ENCODE data around the gene NOM1.

Gene NOM1

DNA sequence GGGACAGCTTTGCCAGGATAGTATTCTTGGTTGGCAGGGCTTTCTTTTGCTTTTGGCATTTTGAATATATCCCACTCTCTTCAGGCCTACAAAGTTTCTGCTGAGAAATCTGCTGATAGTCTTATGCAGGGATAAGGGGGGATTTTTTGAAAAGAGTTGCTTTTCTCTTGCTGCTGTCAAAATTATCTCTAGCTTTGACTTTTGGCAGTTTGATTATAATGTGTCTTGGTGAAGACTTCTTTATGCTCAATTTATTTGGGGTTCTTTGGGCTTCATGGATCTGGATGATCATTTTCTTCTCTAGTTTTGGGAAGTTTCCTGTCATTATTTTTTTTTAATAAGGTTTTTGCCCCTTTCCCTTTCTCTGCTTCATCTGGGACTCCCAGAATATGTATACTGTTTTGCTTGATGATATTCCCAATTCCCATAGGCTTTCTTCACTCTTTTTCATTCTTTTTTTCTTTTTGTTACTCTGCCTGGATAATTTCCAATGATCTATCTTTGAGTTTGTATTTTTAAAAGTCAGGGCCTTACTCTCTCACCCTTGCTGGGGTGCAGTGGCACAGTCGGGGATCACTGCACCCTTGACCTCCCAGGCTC lies 29.6 kb downstream of the NOM1 start:
- no peak for TF ChIP-seq ARNT (IDR thresholded peaks at IDR 0.05)
- TF ChIP-seq NFRKB (IDR thresholded peaks at IDR 0.05): no peak
- no peak for TF ChIP-seq LEF1 (IDR thresholded peaks at IDR 0.05; ENCODE audit: borderline replicate concordance)
- TF ChIP-seq SP1 (IDR thresholded peaks at IDR 0.05): no peak
- no peak for TF ChIP-seq FOXM1 (IDR thresholded peaks at IDR 0.05; ENCODE audit: borderline replicate concordance)
- TF ChIP-seq TARDBP (IDR thresholded peaks at IDR 0.05): no peak
- TF ChIP-seq, protein P1, sequence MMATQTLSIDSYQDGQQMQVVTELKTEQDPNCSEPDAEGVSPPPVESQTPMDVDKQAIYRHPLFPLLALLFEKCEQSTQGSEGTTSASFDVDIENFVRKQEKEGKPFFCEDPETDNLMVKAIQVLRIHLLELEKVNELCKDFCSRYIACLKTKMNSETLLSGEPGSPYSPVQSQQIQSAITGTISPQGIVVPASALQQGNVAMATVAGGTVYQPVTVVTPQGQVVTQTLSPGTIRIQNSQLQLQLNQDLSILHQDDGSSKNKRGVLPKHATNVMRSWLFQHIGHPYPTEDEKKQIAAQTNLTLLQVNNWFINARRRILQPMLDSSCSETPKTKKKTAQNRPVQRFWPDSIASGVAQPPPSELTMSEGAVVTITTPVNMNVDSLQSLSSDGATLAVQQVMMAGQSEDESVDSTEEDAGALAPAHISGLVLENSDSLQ (IDR thresholded peaks at IDR 0.05): no peak
- no peak for TF ChIP-seq BHLHE40 (IDR thresholded peaks at IDR 0.05; ENCODE audit: borderline replicate concordance)
- TF ChIP-seq FOXK2 (IDR thresholded peaks at IDR 0.05): no peak
- POLR2A ChIA-PET: interaction anchor here (0.7 kb wide), 1 partner anchor 32 kb away, joined by 3 read pairs; the partner anchor contains the start of gene MNX1
- DNase-seq (ENCODE audit: extremely low spot score): no peak
- CTCF ChIA-PET: interaction anchor here (0.6 kb wide), 1 partner anchor 104 kb away, joined by 3 read pairs; no protein-coding TSS in a partner anchor

DNA sequence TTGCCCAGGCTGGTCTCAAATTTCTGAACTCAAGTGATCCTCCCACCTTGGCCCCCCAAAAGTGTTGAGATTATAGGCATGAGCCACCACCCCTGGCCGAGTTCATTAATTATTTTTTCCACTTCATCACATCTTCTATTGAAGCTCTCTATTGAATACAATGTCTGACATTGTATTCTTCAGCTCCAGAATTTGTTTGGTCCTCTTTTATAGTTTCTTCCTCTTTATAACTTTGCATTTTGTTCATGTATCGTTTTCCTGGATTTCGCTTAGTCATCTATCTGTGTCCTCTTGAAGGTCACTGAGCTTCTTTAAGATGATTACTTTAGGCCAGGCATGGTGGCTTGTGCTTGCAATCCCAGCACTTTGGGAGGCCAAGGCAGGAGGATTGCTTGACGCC lies 30.2 kb downstream of the NOM1 start:
- TF ChIP-seq CTBP1 (IDR thresholded peaks at IDR 0.05; ENCODE audit: borderline replicate concordance) (no peak), BHLHE40 (IDR thresholded peaks at IDR 0.05; ENCODE audit: borderline replicate concordance) (no peak), ZNF384 (IDR thresholded peaks at IDR 0.05) (no peak), ELF4 (IDR thresholded peaks at IDR 0.05) (no peak), LEF1 (IDR thresholded peaks at IDR 0.05; ENCODE audit: borderline replicate concordance) (no peak), HDGF (IDR thresholded peaks at IDR 0.05; ENCODE audit: borderline replicate concordance) (no peak), NFRKB (IDR thresholded peaks at IDR 0.05) (no peak), L3MBTL2 (conservative IDR thresholded peaks at IDR 0.05) (no peak), FOXK2 (IDR thresholded peaks at IDR 0.05) (no peak), ARNT (IDR thresholded peaks at IDR 0.05) (no peak), TARDBP (IDR thresholded peaks at IDR 0.05) (no peak), SUZ12 (IDR thresholded peaks at IDR 0.05) (no peak), FOXA1 (IDR thresholded peaks at IDR 0.05) (no peak), SP1 (IDR thresholded peaks at IDR 0.05) (no peak), FOXM1 (IDR thresholded peaks at IDR 0.05; ENCODE audit: borderline replicate concordance) (no peak)
- TF ChIP-seq, protein P1 (IDR thresholded peaks at IDR 0.05): no peak
- POLR2A ChIA-PET: interaction anchor here (0.7 kb wide), 1 partner anchor 31 kb away, joined by 3 read pairs; the partner anchor contains the start of gene MNX1
- CTCF ChIA-PET: interaction anchor here (0.6 kb wide), 1 partner anchor 105 kb away, joined by 3 read pairs; no protein-coding TSS in a partner anchor
- no peak for DNase-seq (ENCODE audit: extremely low spot score)

DNA sequence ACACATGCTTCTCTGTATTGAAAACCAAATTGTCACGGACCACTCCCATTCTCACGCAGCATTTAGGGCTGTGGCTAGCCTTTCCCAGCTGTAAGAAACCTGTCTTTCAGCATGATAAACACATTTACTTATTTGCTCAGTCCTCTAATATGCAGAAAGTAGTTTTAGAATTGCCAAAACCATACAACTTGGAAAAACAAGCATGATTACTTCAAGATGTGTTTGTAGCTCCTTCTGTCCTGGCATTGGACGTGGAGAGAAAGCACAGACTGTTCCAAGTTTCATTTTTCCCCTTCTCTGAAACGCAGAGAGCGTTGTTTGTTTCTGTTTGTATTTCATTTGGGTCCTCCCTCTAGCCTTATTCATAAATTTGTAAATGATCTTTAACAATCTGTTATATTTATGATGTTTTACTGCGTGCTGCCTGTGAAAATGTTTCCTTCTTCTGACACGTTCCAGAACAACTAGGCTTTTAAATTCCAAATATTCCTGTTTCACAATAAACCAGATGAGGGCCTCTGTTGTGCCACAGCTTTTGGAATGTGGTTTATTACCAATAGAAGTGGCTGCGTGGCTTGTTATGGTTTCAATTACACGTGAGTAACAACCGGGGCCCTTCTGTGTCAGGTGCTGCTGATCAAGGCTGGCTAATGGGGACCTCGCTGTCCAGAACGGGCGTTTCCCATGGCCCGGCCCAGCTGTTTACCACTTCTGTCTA lies 34.8 kb downstream of the NOM1 start:
- TF ChIP-seq TARDBP (IDR thresholded peaks at IDR 0.05) (no peak), LEF1 (IDR thresholded peaks at IDR 0.05; ENCODE audit: borderline replicate concordance) (no peak), BHLHE40 (IDR thresholded peaks at IDR 0.05; ENCODE audit: borderline replicate concordance) (no peak), SP1 (IDR thresholded peaks at IDR 0.05) (no peak)
- no peak for DNase-seq (ENCODE audit: extremely low spot score)
- POLR2A ChIA-PET: no interaction called here
- CTCF ChIA-PET: interaction anchor here (0.5 to 1.5 kb wide), 3 partner anchors 11 to 38 kb away, joined by 3 to 5 read pairs (median 3); no protein-coding TSS in a partner anchor

DNA sequence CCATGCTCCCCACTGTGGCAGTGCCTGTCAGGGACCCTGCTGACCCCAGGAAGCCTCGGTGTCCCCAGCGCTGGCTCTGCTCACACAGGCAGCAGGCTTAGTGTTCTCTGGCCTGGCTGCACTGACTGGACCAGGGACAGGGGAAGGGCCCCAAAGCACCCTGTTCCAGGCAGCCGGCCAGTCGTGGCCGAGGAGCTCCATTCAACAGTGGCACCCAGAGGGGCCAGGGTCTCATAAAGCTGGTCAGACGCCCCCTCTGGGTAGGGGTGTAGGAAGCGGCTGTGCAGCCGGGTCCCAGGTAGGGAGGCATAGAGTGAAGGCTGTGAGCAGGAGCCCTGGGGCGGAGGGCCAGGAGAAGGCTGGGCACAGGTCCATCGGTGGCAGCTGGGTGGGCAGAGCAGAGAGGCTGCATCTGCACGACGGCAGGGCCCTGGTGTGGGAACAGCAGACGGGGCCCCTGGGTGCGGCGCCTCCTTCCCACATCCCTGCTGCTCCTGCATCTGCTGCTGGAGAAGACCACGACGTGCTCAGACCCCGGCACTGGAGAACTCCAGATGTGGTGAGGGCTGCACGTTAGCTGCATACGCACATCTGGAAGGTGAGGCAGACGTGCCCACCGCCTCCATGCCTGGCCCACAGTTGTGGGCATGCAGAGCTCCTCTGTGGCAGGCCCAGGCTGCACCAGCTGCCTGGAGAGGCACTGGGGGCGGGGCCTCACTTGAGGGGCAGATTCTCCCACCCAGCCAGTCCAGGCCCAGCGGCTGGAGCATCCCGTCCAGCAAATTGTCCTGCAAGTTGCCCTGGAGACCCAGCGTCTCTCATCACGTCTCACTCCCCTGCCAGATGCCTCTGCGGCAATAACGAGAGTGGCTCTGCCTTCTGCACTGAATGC lies 35.8 kb downstream of the NOM1 start:
- ChIA-PET CTCF (interaction anchor here (0.8 to 1.5 kb wide), 3 partner anchors 12 to 16 kb away, joined by 3 to 5 read pairs (median 4); no protein-coding TSS in a partner anchor), POLR2A (no interaction called here)
- TF ChIP-seq FOXM1 (IDR thresholded peaks at IDR 0.05; ENCODE audit: borderline replicate concordance) (no peak), FOXK2 (IDR thresholded peaks at IDR 0.05) (no peak), SUZ12 (IDR thresholded peaks at IDR 0.05) (no peak)
- DNase-seq (ENCODE audit: extremely low spot score): no peak

DNA sequence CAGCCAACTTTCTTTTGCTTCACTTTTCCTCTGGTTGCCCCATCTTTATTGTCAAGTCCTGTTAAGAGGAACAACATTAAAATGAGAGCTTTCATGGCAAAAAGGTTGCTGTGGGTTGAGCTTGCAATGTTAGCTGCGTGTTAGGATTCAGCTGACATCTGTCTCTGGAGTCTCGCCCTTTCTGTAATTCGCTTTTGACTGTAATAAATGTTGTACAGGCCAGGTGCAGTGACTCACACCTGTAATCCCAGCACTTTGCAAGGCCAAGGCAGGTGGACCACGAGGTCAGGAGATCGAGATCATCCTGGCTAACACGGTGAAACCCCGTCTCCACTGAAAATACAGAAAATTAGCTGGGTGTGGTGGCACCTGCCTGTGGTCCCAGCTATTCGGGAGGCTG lies 36.9 kb downstream of the NOM1 start:
- TF ChIP-seq, protein P1 (IDR thresholded peaks at IDR 0.05): no peak
- TF ChIP-seq ELF4 (IDR thresholded peaks at IDR 0.05): no peak
- TF ChIP-seq SUZ12 (IDR thresholded peaks at IDR 0.05): no peak
- no peak for TF ChIP-seq SP1 (IDR thresholded peaks at IDR 0.05)
- TF ChIP-seq FOXK2 (IDR thresholded peaks at IDR 0.05): no peak
- CTCF ChIA-PET: interaction anchor here (0.5 to 1.1 kb wide), 3 partner anchors 9 to 144 kb away, joined by 3 to 4 read pairs (median 4); no protein-coding TSS in a partner anchor
- no peak for DNase-seq (ENCODE audit: extremely low spot score)
- POLR2A ChIA-PET: interaction anchor here (1.2 kb wide), 1 partner anchor 25 kb away, joined by 5 read pairs; the partner anchor contains the start of gene MNX1

Data from HEK293T (cell line).